PC-9 (cell line): ENCODE data around the gene MIX23. TPM values are rescaled to one million over a fixed set of nuclear protein-coding genes. Genes with fewer than 3 reads are reported as not detected.

Experiments
- BruUV-seq: library from RNA; stranded (reverse); fragments of 400-500 nt; replicated peaks from 2 replicates; lab custom pipeline; 2021; lab: Mats Ljungman, UMichigan
- CTCF ChIA-PET: fragments of 300-600 bp; sonication (Branson Sonifier 250); formaldehyde crosslinking; loops from one replicate; lab custom pipeline; 2022; ENCODE audit warnings: antibody characterized with exemption; lab: Charles Lee
- POLR2A ChIA-PET: fragments of 300-600 bp; sonication (Branson Sonifier 250); formaldehyde crosslinking; loops from one replicate; lab custom pipeline; 2022; ENCODE audit warnings: antibody characterized with exemption; ENCODE audit not compliant: unreplicated experiment; lab: Charles Lee
- DNase-seq, 2 experiments: peaks; one replicate each; pipeline versions ENCODE4 v3.0.0 to v3.0.0-alpha.2; 2015 to 2022; ENCODE audit warnings: mixed read lengths in 1 of 2
- H2AFZ ChIP-seq: fragments of 200-600 bp; sonication (generic); 2 replicates; pipeline ENCODE4 v1.8.1; 2017; ENCODE audit warnings: antibody characterized with exemption
- H3F3A ChIP-seq: fragments of 200-600 bp; sonication (generic); 2 replicates; pipeline ENCODE4 v1.8.1; 2017; ENCODE audit warnings: antibody characterized with exemption, mild to moderate bottlenecking, low read depth; ENCODE audit not compliant: insufficient read depth
- H3K27ac ChIP-seq: fragments of 200-600 bp; sonication (generic); 2 replicates; pipeline ENCODE4 v1.6.1; 2016; ENCODE audit warnings: mixed run types
- H3K27me3 ChIP-seq: fragments of 200-600 bp; sonication (generic); 2 replicates; pipeline ENCODE4 v1.6.1; 2016; ENCODE audit warnings: low read depth, mixed run types; ENCODE audit not compliant: insufficient read depth
- H3K36me3 ChIP-seq: fragments of 200-600 bp; sonication (generic); 2 replicates; pipeline ENCODE4 v1.6.1; 2016; ENCODE audit warnings: low read depth, mixed run types
- H3K4me1 ChIP-seq: fragments of 200-600 bp; sonication (generic); replicated peaks from 2 replicates; pipeline ENCODE4 v1.6.1; 2016; ENCODE audit warnings: mixed run types; ENCODE audit not compliant: insufficient read depth
- H3K4me2 ChIP-seq: fragments of 200-600 bp; sonication (generic); 2 replicates; pipeline ENCODE4 v1.6.1; 2017; ENCODE audit warnings: mixed run types
- H3K4me3 ChIP-seq: fragments of 200-600 bp; sonication (generic); 2 replicates; pipeline ENCODE4 v1.6.1; 2016; ENCODE audit warnings: mixed run types
- H3K79me2 ChIP-seq: fragments of 200-600 bp; sonication (generic); 2 replicates; pipeline ENCODE4 v1.6.1; 2017; ENCODE audit warnings: low read depth, mixed run types
- H3K9me2 ChIP-seq: fragments of 200-600 bp; sonication (generic); 2 replicates; pipeline ENCODE4 v1.8.1; 2017; ENCODE audit warnings: mild to moderate bottlenecking; ENCODE audit not compliant: insufficient read depth
- H3K9me3 ChIP-seq: fragments of 200-600 bp; sonication (generic); 2 replicates; pipeline ENCODE4 v1.8.1; 2016; ENCODE audit warnings: low read depth; ENCODE audit not compliant: insufficient read depth
- H4K20me1 ChIP-seq: fragments of 200-600 bp; sonication (generic); 2 replicates; pipeline ENCODE4 v1.8.1; 2017; ENCODE audit not compliant: insufficient read depth
- EZH2 ChIP-seq: fragments of 200-600 bp; sonication (generic); IDR thresholded peaks from 2 replicates; pipeline ENCODE4 v1.8.0; 2017; ENCODE audit warnings: antibody characterized with exemption, low read depth
- intact Hi-C: fragments of 100-400 bp; cut with micrococcal nuclease; formaldehyde crosslinking; loops from one replicate; pipeline ENCODE4 v1.10.0; 2022; ENCODE audit not compliant: unreplicated experiment
- total RNA-seq: library from RNA; stranded (reverse); gene quantifications from 2 replicates; pipeline ENCODE4 v1.2.3, GENCODE V29; 2021
- TF ChIP-seq, protein P1 (sequence below): fragments of 200-600 bp; sonication (generic); conservative IDR thresholded peaks from 2 replicates; pipeline ENCODE4 v1.6.1; 2017; ENCODE audit warnings: mixed run types, antibody characterized with exemption, mild to moderate bottlenecking, moderate library complexity

MIX23 gene
- total RNA-seq, 1 experiment from 2014 or later = 63.6 TPM

DNA sequence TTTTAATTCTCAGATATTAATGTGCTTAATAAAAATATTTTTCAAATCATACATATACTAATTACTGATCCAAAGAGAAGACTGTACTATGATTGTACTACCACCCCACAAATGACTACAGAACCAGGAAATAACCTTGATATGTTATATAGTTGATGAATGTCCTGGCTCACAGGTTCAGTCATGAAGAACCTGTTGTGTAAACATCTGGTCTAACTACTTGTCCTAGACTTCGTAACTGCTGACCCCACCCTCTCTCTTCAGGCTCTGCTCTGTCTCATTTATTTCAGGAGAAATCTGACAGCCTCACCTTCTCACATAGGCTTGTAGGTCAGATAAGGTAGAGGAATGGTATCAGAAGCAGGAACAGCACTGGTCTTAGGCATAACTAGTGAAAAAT, 72.7 kb downstream of the MIX23 start:
- CTCF ChIA-PET = no interaction called here
- Histone ChIP-seq H3K27ac (no peak overlapping the region), H3K9me2 (no peaks in the 10 kb centered on the region; the same call in 1 of the 2 replicates), H3K4me1 (peaks cover 39% of the 10 kb centered on the region), H3F3A (no peaks in the 10 kb centered on the region; the same call in 1 of the 2 replicates), H3K4me3 (no peak overlapping the region), H3K9me3 (no peaks in the 10 kb centered on the region), H2AFZ (0 out of 2 replicates have a peak overlapping the region, but pooled peaks have one; percentile 10), H3K79me2 (no peaks in the 10 kb centered on the region), H3K4me2 (peak overlapping the region; percentile 14), H4K20me1 (no peaks in the 10 kb centered on the region; the same call in 1 of the 2 replicates), H3K36me3 (no peaks in the 10 kb centered on the region), H3K27me3 (no peaks in the 10 kb centered on the region)
- no TSS peak for BruUV-seq
- DNase-seq = peak in 1 of 2 experiments; percentile 78
- no peak for TF ChIP-seq EZH2
- TF ChIP-seq, protein P1, sequence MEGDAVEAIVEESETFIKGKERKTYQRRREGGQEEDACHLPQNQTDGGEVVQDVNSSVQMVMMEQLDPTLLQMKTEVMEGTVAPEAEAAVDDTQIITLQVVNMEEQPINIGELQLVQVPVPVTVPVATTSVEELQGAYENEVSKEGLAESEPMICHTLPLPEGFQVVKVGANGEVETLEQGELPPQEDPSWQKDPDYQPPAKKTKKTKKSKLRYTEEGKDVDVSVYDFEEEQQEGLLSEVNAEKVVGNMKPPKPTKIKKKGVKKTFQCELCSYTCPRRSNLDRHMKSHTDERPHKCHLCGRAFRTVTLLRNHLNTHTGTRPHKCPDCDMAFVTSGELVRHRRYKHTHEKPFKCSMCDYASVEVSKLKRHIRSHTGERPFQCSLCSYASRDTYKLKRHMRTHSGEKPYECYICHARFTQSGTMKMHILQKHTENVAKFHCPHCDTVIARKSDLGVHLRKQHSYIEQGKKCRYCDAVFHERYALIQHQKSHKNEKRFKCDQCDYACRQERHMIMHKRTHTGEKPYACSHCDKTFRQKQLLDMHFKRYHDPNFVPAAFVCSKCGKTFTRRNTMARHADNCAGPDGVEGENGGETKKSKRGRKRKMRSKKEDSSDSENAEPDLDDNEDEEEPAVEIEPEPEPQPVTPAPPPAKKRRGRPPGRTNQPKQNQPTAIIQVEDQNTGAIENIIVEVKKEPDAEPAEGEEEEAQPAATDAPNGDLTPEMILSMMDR = no peak
- POLR2A ChIA-PET = no interaction called here
- intact Hi-C loops = no loop called here

Other genes with a start within 250 kb of the MIX23 start
- not detected in 2 replicates for gene CASR, start 199.6 kb downstream of the MIX23 start, total RNA-seq
- gene CSTA, start 58.0 kb downstream of the MIX23 start, total RNA-seq = 16.8 and 18.0 TPM in 2 replicates
- gene FAM162A, start 951 bp upstream of the MIX23 start, total RNA-seq = 36.8 and 41.0 TPM in 2 replicates
- gene WDR5B, start 32.8 kb upstream of the MIX23 start, total RNA-seq = 4.5 and 5.8 TPM in 2 replicates
- gene KPNA1, start 131.7 kb upstream of the MIX23 start, total RNA-seq = 78.2 and 89.2 TPM in 2 replicates
- gene PARP9, start 181.1 kb upstream of the MIX23 start, total RNA-seq = 15.0 and 21.1 TPM in 2 replicates
- 30.0 and 41.7 TPM in 2 replicates for gene DTX3L, start 181.1 kb upstream of the MIX23 start, total RNA-seq
- gene PARP15, start 194.4 kb upstream of the MIX23 start, total RNA-seq = 0.07 and 0.13 TPM in 2 replicates